GM12878 (cell line): Measurements from ENCODE around the gene LRRC23.
A peak's percentile ranks its signal among the peaks of the same experiment; 100 is the strongest.

Source experiments
- CTCF ChIP-seq, 3 experiments: IDR thresholded peaks in 2 of 3; conservative IDR thresholded peaks in 1 of 3; 2 replicates each; pipeline ENCODE4 v1.5.1; 2011; ENCODE audit warnings: low read depth in 3 of 3, low read length in 3 of 3, mild to moderate bottlenecking in 3 of 3, control low read depth in 2 of 3, moderate library complexity in 2 of 3, inconsistent platforms in 1 of 3, mixed read lengths in 1 of 3; ENCODE audit not compliant: control insufficient read depth in 2 of 3, insufficient read depth in 1 of 3; ENCODE audit errors: extremely low read depth in 1 of 3
- MAX ChIP-seq: IDR thresholded peaks from 2 replicates; pipeline ENCODE4 v1.6.1; 2012; ENCODE audit warnings: low read depth, low read length, improper control_type of control experiment
- MXI1 ChIP-seq: fragments of 150-350 bp; IDR thresholded peaks from 2 replicates; pipeline ENCODE4 v1.6.1; 2011; ENCODE audit warnings: low read depth, mild to moderate bottlenecking, inconsistent platforms, low read length, improper control_type of control experiment
- MYC ChIP-seq: IDR thresholded peaks from 2 replicates; pipeline ENCODE4 v1.6.1; 2011; ENCODE audit warnings: mild to moderate bottlenecking, low read length, moderate library complexity, inconsistent platforms; ENCODE audit not compliant: insufficient read depth, insufficient replicate concordance, insufficient read length, severe bottlenecking
- POLR2A ChIP-seq: IDR thresholded peaks from 2 replicates; pipeline ENCODE4 v1.6.1; 2011; ENCODE audit warnings: low read depth, mild to moderate bottlenecking, low read length
- SRF ChIP-seq, 2 experiments: IDR thresholded peaks; 2 replicates each; pipeline ENCODE4 v1.6.1; 2011; ENCODE audit warnings: low read depth in 2 of 2, low read length in 2 of 2, mild to moderate bottlenecking in 1 of 2, moderate library complexity in 1 of 2
- SUZ12 ChIP-seq: fragments of 200-600 bp; sonication (generic); IDR thresholded peaks from one replicate; pipeline ENCODE4 v1.6.1; 2018; ENCODE audit warnings: antibody characterized with exemption, mild to moderate bottlenecking; ENCODE audit not compliant: unreplicated experiment

GRCh38 chr12:6914246-6914946, 9.8 kb downstream of the LRRC23 start, which contains the start of gene ENO2:
- no peak for TF ChIP-seq MXI1
- no peak for TF ChIP-seq CTCF (IDR thresholded peaks at IDR 0.05 in 2 of 3, conservative IDR thresholded peaks at IDR 0.05 in 1 of 3; ENCODE audit: control insufficient read depth in 2 of 3, extremely low read depth in 1 of 3, insufficient read depth in 1 of 3, low read depth in 3 of 3, low read length in 3 of 3)
- no peak for TF ChIP-seq SRF (IDR thresholded peaks at IDR 0.05; ENCODE audit: low read depth in 2 of 2, low read length in 2 of 2)
- no peak for TF ChIP-seq MYC
- TF ChIP-seq POLR2A: peak; percentile 59
- TF ChIP-seq SUZ12: no peak
- TF ChIP-seq MAX: peak; percentile 56; the same call in 1 of the 2 replicates
